ENCODE data around the gene TRIM66.
A peak's percentile ranks its signal among the peaks of the same experiment; 100 is the strongest.

TRIM66 gene

DNA sequence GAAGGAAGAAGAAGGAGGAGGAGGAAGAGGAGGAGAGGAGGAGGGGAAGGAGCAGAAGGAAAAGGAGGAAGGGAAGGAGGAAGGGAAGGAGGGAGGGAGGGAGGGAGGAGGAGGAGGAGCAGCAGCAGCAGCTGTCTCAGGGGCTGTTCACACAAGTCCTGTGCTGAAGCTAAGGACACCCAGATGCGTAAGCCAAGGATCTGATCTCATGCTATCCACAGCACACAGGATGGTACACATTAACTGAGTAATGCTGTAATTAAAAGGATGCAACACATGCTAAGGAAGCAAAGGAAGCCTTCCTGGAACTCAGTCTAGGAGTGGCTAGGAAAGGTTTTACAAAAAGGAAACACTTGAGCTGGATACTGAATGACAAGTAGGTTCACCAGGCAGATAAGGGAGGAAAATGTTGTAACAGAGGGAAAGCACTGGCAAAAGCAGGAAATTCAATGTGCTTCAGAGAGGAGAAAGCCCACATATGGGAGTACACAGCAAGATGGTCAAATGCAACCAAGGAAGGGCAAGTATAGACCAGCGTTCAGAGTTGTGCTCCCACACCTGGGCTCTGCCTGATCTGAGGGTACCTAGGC is 32.0 kb downstream of the TRIM66 start:
- no peak for DNase-seq

DNA sequence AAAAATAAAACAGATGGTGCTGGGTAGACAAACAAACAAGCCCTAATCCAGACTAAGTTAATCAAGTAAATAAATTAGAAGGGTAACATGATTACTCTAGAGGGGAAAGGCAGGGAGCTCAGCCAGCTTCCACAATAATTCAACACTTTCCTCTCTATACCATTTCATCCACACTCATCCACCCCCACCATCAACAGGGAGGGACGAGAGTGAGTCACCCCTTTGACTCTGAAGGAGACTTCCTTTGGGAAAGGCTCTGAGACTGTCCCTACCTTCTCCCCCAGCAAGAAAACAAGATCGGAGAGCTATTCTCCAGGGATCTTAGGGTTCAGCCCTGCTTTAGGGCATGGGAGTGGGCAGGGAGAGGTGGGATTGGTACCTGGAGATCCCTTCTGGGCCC is 33.1 kb downstream of the TRIM66 start:
- DNase-seq, result no peak

DNA sequence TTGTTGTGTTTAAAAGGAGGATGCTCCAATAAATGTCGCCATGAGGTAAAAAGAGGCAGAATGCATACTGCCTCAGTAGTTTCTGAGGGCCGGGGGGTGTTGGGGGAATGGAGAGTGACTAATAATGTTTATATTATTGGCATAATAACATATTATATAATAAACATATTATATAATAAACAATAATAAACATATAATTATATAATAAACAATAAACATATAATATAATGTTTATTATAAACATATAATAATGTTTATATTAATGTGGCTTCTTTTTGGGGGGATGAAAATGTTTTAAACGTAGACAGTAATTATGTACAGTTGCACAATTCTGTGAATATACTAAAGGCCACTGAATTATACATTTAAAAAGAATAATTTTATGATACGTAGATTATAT is 35.6 kb downstream of the TRIM66 start:
- DNase-seq, result no peak

DNA sequence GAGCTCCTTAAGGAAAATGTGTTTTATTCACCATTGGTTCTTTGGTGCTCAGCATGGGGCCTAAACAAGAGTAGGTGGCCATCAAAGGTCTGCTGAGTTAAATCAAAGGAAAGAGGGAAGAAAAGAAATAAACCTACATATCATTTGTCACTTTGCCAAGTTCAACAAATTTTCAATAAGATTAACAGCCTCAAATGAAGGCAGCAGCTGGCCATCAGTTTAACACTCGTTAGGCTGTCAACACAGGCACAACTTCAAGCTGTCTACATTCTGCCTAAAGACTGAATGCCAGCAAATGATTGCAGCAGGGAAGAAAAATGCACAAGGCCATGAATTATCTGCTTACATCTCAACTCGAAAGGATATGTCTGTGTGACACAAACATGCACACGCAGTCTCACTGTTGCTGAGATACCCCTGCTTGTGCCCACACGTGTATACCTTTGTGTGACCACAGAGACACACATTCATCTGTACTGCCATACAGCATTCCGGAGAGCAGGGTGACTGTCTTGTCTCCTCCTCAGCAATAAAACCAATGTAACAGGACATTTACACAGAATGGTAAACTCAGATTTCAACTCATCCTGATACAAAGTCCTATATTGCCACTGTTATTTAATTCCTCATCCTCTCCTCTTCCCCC is 40.1 kb downstream of the TRIM66 start:
- DNase-seq, result no peak

DNA sequence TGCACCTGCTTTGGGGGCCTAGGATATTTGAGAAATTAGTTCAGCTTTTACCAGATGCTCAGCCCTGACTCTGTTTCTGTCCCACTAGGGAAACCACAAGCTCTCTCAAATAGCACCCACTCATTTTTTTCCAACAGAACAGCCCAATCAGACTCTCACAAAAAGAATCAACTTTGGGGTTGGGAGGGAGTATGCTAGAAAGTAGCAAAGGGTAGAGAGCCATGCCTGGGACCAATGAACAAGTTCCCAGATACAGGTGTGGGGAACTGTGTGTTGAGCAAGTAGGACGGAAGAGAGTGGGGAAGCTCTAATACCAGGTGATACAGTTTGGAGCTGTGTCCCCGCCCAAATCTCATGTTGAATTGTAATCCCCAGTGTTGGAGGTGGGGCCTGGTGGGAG is 41.1 kb downstream of the TRIM66 start:
- DNase-seq, result no peak

DNA sequence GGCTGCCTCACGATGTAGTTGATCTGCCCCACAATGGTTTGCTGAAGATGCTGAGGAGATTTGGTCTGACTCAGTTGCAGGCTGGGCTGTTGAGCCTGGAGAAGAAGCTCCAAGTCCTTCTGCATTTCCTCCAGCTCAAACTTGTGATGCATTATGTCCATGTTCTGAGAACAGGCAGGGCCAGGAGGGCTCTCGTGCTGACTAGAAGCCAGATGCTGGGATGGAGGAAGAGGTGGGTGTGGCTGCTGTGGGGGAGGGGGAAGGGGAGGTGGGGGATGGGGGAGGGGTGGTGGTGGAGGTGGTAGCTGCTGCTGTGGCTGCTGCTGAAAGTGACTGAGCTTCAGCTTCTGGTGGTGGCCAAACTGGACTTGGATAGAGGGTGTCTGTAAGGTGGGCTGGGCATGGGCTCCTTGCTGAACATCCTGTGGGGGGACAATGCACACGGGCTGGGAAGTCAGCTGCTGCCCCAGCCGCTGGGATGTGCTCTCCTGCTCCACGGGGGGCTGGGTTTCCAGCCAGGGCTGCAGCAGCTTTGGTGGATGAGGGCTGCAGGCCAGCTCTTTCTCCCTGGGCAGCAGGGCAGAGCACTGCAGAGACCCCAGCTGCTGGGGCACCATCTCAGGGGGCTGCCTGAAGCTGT is 42.1 kb downstream of the TRIM66 start:
- no peak for DNase-seq

DNA sequence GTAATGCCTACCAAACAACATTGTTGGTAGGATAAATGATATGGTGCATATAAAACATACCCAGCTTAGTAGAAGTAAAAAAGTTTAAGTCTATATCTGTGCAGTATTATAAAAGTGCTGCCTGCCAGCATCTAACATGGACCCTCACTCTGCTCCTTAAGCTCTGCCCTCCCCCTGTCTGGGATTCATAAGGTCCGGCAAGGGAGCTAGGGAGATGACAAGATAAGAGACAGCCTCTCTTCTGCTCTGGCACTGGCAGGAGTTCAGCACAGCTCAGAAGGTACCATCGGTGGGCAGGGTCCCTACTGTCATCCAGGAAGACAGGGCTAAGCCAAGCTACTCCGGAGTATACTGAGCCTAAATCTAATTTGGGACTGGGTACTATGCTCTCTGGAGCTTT is 42.8 kb downstream of the TRIM66 start:
- DNase-seq, result no peak

DNA sequence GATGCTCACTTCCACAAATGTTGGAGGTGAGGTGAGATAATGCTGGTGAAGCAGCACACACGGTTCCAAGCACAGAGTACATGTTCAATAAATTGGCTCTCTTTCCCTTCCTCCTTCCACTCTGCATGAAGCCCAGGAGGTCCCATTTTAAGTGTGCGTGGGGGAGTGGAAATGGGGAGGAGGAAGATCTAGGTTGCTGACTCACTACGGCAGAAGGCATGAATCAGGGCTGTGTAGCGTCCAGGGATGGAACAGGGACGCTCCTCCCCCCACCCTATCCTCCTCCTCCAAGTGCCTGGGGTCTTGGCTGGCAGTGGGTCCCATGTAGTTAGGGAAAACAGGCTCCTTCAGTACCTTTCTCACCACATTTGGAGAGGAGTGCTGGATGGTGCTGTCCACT is 44.2 kb downstream of the TRIM66 start:
- DNase-seq, result no peak

DNA sequence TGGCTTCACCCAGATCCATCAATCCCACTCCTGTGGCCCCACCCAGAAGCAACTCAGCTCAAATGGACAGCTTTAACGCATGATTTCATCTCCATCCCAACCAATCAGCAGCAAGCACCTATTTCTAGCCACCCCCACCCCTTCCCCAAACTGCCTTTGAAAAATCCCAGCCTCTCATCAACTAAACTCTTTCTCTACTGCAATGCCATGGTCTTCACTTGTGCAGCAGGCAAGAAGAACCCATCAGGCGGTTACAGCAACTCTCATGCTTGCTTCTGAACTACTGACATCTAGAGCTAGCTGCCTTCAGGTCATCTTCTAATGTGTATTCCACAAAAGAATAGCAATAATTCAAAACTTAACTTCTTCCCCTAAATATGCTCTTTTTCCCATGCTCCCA is 46.3 kb downstream of the TRIM66 start:
- no peak for DNase-seq

DNA sequence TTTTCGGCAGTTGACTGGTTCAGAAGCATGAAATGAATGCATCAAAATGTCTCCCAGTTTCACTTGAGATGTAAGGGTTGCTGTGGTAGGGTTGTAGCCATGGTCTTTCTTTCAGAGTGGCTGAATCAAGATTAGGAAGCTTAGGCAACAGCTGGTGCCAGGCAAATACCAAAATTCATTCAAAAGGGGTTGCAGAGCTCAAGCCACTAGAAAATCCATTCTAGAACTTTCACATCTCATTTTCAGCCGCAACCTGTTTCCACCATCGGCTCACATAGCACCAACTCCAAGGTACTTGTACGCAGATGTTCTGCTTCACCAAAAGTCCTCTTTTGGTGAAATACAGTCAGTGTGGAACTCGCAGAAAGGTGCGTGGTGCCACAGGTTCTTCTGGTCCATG is 48.0 kb downstream of the TRIM66 start:
- DNase-seq, result no peak

DNA sequence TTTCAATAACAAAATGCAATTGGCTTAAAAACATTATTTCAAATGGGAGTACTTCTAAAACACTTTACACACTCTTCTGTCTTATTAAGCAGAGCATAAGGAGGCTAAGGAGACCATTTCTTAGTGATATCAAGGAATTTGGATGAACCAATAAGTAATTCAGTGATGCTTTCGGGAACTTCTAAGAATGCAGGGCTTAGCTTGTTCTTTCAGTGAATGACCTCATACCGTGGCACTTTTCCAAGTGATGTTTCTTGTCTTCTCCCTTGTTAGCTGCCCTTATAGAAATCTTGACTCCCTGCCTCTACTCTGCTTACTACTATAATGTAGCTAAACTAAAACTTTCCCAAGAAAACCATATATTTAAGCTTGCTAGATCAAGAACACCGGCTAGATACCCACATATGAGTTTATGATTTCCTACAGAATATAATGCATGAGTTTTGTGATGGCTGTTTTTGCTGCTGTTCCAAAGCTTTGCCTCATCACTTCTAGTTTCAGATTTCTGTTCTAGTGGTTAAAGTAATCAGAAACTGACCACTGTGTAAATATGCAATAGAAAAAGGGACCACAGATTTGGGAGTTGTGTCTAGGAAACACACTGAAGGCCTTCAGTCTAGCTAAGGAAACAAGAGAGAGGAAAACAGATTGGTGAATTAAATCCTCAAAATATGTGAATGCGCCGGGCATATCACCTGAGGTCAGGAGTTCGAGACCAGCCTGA is 50.9 kb downstream of the TRIM66 start:
- DNase-seq, result no peak

DNA sequence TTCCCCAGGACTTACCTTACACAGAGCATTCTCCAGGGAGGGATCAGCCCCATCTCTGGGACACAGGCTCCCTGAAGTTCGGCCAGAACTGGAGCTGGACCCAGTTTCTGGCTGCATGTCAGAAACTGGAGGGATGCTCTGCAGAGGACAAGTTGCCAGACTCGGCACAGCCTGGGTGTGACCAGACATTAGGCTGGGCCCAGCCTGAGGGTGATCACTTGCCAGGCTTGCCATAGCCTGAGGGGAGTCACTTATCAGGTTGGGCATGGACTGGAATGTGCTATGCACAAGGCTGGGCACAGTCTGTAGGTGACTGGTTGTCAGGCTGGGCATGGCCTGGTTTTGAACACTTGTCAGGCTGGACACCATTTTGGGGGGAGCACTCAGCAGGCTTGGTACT is 57.8 kb downstream of the TRIM66 start:
- DNase-seq, result no peak

DNA sequence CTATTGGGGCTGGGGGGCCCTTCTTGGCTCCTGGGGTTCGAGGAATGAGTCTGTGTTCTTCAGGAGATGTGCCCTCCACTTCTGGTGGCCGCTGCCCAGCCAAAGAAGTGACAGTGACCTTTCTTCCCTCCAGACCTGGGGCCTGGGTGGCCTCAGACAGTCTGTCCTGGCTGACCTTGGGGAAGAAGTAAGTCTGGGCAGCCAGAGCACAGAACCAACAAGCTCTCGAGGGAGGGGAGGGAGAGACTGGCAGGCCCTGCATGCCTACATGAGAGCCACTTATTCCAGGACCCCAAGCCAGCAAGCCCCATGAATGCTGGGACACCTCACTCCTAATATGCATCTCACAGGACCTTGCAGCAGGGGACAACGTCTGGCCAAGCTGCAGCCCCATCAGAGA is 61.3 kb downstream of the TRIM66 start:
- no peak for DNase-seq

DNA sequence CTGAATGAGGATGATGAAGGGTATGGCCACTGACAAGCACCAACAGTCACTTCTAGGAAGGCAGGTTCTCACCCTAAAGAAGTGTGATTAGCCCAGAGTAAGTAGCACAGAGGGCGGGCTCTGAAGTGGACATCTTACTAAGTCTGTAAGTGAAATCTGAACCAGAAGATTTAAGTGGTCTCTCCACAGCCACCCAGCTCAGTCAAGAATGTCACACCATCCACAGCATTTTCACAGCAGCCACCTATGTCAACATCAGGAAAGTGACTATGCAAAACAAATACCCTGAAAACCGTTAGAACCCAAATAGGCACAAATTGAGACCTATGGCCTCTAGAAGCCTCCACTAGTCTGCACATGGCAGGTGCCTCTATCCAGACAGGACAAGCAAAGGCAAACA is 65.4 kb downstream of the TRIM66 start:
- no peak for DNase-seq

DNA sequence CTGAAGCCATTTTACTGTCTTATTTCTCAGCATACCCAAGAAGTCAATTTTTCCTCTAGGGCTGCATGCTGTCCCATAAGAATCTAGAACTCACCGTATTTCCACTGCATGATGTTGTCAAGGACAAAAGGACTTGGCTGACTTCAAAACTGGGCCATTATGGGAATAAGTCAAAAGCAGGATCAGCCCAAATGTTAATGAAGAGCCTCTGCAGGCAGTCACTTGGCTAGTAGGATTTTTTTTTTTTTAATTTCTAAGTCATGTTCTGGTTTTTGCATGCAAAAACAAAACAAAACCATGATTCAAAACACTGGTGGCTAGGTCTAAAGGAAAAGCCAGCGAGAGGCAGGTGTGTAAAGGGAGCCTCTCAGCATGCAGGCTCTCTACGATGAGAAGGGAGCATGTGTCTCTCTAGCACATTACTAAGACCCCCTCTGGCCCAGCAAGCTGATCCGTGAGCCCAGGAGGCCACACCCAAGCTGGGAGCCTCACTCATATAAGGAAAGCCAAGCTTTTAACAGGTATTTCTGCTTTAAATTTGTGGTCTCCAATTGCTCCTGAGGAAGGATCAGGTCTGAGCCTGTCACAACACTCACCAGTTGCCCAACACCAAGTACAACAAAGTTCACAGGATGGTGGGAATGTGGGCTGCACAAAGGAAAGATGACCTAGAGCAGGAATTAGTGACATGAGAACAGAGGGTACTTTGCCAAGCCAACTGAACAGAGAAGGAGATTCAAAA is 67.0 kb downstream of the TRIM66 start:
- DNase-seq, result no peak

DNA sequence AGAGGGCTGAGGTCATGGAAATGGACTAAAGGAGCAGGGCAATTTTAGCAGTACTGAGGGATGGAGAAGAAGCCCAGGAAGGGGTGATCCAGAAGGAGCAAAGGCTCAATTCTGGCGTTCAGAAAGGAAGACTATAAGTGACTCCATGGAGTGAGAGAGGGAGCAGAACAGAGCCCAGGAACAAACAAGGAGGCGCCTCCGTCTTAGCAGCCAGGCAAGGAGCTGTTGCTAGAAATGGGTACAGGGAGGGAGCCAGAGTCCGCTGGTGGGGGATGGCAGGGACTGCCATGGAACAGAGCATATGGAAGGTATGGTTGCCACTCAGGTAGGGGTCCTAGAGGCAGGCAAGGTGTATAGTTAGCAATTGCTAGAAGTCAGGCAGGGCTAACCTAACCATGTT is 68.0 kb downstream of the TRIM66 start:
- no peak for DNase-seq

DNA sequence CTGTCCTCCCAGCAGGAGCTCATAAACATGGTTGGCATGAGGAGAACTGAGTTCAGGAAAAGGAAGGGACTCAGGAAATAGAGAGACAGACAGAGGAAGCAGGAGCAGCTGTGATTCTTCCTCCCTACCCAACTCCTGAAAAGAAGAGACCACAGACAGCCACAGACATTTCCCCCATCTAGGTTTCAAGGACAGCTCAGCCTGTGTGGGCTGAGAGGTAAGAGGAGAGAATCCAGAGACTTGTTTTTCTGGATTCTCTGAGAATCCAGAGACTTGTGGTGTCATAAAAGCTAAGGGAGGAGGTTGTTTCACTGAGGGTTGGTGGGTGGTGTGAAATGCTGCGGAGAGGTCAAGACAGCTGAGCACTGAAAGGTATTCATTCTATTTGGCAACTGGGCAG is 69.4 kb downstream of the TRIM66 start:
- DNase-seq, result no peak

DNA sequence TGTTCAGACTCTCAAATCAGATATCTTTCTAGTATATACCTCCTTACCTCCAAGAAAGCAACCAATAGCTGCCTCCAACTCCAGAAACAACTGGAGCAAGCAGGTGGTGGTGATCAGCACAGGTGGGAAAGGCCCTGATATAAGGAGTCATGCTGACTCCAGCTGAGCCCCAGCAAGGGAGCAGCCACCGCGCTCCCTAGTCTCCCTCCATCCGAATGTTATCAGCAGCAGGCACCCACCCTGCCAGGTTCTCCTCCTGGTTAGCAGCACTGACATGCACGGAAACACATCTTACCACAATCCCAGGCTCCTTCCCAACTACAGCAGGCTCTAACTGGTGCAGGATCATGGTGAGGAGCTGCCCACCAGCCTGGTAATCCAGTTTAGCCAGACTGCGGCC is 69.9 kb downstream of the TRIM66 start:
- DNase-seq, result no peak

DNA sequence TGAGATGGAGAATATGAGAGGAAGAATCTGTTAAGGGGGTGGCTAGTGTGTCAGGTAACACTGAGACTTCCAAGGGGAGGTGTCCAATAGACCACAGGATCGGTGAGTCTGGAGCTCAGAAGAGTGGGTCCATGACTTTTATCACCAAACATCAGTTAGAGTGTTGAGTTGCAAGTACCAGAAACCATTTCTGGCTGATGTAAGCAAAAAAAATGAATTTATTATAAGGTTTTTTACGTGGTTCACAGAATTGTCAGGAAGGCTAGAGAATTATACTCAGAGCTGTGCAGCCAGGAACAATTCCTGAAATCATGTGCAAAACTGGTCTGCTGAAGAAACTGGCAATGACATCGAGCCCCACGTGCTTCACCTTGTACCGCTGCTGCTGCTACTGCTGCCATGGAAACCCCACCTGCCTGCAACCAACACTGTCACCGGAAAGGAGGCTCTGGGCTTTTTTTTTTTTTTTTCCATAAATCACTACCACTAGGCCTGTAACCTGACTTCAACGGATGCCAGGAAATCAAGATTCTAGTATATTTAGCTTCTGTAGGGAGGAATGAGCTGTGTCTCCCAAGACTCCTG is 71.8 kb downstream of the TRIM66 start:
- peak; percentile 21 to 38 for DNase-seq

DNA sequence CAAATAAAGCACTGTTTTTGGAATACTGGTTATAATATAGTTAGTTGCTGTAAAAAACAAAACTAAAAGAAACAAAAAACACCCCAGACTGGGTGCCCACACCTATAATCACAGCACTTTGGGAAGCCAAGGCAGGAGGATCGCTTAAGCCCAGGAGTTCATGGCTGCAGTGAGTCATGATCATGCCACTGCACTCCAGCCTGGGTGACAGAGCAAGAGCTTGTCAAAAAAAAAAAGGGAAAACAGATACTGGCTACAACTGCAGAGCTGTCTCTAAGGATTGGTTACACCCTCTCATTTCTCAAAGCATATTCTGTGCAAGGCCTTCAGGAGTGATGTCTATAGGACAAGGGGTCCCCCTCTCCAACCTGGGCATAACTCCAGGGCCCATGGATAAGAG is 73.8 kb downstream of the TRIM66 start:
- DNase-seq, result no peak

DNA sequence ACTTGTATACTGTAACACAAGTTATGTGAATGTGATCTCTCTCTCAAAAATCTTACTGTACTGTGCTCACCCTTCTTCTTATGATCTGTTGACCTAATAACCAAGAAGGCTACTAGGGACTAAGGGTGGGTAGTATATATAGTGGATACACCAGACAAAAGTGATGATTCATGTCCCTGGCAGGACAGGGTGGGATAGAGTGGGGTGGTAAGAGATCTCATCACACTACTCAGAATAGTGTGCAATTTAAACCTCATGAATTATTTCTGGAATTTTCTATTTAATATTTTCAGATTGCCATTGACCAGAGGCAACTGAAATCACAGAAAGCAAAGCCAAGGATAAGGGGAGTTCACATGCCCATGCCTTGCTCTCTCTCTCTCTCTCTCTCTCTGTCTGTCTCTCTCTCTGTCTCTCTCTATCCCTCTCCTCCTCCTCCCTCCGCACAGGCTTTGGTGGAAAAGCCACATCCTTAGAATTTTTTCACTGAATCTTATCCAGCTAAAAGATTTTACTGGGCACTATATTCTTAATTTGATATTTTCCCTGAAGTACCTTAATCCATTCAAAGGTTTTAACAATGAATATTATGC is 76.4 kb downstream of the TRIM66 start:
- DNase-seq, result no peak

DNA sequence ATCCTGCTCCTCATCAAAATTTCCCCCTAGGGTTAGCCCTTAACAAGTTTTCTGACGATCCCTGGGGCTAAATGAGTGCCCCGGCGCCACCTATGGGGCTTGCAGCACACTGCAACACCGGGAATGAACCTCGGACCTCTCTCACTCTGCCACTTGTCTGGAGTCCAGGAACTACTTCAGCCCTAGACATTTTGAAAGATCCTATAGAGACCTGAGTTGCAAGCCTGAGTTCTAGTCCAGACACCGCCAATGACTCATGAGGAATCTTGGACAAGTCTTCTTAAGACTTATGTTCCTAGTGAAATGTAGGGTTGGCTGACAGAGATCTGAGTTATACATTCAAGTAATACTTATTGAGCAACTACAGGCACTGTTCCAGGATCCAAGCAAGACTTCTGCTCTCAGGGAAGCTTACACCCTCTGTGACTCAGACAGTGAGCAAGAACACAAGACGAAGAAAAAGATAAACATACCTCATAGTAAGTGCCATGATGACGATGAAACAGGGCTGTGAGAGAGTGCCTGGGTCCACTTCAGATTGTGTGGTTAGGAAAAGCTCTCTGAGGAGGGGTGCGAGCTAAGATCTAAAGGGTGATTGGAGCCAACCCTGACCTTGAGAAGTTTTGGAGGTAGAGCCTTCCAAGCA is 78.3 kb downstream of the TRIM66 start:
- DNase-seq, result peak in 1 of 2 donors; percentile 8

All from CD4-positive, alpha-beta T cell treated with Interferon alpha-2 for 1 hour (primary cell).